Vagina (tissue), 2 donors: ENCODE data around the gene GUCD1.

Experiments used
- POLR2A ChIP-seq, 2 donors: fragments of 450-650 bp; IDR thresholded peaks; one replicate each; pipeline ENCODE4 v1.6.1; 2017; ENCODE audit warnings: antibody characterized with exemption in 2 of 2, mild to moderate bottlenecking in 2 of 2, moderate library complexity in 2 of 2
- TF ChIP-seq, protein P1 (sequence below), 3 experiments: fragments of 450-650 bp in 2 of 3; fragments of 200-600 bp in 1 of 3; sonication (generic) in 1 of 3; IDR thresholded peaks; one replicate each; pipeline ENCODE4 v1.5.1; 2017 to 2019; ENCODE audit warnings: antibody characterized with exemption in 3 of 3, mild to moderate bottlenecking in 2 of 3, moderate library complexity in 2 of 3

DNA sequence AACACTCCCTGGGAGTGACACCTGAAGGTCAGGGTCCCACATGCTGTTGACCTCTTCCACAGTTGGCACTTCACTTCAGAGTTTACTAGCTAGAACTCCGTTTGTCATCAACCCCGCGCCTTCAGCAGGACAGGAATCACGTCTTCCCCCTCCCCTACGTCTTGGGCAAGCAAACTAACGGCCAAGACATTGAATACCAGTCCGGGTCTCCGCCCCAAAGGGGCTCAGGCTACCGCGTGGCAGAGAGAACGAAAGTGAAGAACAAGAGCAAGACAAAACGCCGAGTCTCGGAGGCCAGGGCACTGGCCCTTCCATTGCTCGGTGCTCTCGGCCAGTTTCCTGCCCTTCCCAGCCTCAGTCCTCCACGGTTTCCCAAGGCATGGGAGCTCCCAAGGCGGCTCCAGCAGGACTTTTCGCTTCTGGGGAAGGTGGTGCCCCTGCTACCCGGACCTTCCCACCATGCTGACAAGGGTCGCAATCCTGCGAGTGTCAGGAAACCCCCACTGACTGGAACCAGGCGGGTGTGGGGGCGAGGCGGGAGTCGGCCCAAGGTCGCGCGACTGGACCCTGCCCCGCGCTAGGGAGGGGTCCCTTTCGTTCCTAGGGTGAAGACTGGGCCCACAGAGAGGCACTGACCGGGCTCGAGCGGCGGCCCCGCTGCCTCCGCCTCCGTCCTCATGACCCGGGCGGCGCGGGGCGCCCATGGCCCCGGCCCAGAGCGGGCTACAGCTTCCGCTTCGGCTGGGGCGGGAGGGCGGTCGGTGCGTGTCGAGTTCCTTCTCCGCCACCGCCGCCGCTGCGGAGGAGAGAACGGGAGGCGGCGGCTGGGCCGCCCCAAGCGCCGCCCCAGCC is at the start of gene GUCD1:
- TF ChIP-seq POLR2A (IDR thresholded peaks at IDR 0.05): peak in 1 of 2 donors; percentile 83
- TF ChIP-seq, protein P1, sequence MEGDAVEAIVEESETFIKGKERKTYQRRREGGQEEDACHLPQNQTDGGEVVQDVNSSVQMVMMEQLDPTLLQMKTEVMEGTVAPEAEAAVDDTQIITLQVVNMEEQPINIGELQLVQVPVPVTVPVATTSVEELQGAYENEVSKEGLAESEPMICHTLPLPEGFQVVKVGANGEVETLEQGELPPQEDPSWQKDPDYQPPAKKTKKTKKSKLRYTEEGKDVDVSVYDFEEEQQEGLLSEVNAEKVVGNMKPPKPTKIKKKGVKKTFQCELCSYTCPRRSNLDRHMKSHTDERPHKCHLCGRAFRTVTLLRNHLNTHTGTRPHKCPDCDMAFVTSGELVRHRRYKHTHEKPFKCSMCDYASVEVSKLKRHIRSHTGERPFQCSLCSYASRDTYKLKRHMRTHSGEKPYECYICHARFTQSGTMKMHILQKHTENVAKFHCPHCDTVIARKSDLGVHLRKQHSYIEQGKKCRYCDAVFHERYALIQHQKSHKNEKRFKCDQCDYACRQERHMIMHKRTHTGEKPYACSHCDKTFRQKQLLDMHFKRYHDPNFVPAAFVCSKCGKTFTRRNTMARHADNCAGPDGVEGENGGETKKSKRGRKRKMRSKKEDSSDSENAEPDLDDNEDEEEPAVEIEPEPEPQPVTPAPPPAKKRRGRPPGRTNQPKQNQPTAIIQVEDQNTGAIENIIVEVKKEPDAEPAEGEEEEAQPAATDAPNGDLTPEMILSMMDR (IDR thresholded peaks at IDR 0.05): no peak
